T-helper 22 cell (primary cell): Measurements from ENCODE around the gene TMEM272.

Experiments
- DNase-seq: peaks from one replicate; pipeline ENCODE4 v3.0.0-alpha.2; 2020; ENCODE audit warnings: low read depth

TMEM272 gene

DNA sequence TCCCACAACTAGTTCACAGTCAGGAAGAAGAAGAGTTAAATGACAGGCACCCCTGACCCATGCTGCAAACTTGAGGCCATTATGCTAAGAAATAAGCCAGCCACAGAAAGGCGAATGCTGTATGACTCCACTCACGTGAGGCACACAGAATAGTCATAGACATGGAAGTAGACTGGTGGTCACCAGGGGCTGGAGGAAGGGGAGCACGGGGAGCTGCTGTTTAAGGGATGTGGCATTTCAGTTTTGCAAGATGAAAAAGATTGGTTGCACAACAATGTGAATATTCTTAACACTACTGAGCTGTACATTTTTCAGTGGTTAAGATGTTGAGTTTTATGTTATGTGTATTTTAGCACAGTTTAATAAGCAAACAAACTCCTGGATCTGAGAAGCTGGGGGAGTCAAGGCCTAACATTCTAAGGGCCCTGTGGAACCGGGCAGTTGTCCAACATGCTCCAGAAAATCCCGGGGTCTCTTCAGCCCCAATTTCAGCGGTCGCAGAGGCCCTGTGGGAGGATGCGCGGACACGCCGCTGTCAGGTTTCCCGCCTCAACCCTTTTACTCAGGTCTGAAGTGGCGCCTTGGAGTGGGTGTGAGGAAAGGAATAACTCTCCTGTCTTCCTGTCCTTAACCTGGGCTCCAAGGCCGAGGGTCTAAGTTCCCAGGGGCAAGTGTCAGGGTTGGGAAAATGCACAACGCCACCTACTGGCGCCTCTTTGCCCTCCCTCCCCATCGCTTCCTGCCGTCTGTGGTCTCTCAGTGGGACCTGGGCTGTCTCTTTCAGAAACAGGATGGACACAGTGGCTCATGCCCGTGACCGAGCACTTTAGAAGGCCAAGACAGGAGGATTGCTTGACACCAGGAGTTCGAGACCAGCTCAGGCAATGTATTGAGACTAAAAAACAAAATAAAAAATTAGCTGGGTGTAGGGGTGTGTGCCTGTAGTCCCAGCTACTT lies 4.4 kb upstream of the TMEM272 start:
- DNase-seq: no peak

DNA sequence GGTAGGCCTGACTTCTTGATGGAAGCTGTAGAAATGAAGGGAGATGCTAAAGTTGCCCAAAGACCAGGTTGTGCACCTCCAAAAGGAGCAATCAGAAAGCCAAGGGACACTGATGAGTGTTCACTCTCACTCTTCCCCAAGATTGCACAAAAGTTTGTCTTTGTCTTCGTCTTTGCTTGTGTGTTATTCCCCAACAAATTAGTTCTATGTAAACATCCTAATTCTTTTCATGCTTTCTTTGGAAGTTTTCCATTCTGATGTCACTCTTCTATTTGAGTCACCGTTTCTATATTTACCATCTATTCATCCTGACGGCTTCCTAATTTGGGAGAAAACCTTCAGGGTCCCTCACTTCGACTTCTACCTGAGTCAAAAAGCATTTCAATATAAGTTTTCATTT lies 3.7 kb upstream of the TMEM272 start:
- DNase-seq: no peak

DNA sequence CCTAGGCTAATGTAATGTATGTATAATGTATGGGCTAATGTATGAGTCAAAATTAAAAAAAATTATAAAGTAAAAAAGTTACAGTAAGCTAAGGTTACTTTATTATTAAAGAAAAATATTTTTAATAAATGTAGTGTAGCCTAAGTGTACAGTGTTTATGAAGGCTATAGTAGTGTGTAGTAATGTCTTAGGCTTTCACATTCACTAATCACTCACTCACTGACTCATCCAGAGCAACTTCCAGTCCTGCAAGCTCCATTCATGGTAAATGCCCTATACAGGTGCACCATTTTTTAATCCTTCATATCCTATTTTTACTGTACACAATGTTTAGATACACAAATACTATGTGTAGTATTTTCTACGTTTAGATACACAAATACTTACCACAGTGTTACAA lies 1.8 kb upstream of the TMEM272 start:
- DNase-seq: no peak

DNA sequence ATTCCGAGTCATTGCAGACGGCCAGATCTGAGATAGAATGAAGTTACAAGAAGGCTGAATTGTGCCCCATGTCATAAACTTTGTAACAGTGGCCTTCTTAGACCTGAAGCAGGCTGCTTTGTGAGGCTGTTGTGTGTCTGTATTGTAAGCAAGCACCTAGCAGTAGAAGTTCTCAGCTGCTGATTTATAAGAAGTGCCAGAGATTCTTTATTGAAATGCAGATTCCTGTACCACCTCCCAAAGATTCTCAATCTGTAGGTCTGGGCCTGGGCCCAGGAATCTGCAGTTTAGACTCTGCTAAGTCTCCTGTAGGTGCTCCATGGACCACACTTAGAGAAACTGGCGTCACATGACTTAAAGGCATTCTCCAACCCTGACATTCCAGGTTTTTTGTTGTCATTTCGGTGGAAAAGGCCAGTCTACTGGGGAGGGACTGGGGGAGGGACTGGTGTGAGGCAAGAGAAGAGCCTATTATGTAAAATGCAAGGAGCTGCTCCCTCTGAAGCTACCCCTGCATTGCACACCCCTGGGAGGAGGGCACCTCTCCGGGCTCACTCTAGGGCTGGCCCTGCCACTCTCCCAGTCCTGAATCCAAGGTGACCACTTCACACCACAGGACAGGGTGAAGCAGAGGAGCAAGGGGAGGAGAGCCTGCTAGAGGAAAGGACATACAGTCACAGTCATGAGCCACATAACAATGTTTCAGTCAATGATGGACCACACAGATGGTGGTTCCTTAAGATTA lies 769 bp upstream of the TMEM272 start:
- no peak for DNase-seq

DNA sequence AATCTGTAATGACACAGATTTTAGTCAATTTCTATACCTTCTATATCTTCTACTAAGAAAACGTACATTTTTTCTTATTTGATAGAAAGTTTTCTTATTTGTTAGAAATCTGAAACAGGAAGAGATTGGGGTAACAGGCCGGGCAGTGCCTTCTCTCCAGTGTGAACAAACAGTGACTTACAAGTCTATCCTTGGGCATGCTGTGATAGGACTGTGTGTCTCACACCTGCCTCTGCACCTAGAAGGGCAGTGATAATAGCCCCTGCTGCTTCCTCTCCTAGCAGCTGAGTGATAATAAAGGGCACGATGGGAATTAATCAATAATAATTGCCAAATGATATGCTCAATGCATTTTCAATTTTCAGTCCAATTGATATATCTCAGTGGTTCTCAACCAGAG lies 1.4 kb downstream of the TMEM272 start:
- no peak for DNase-seq

DNA sequence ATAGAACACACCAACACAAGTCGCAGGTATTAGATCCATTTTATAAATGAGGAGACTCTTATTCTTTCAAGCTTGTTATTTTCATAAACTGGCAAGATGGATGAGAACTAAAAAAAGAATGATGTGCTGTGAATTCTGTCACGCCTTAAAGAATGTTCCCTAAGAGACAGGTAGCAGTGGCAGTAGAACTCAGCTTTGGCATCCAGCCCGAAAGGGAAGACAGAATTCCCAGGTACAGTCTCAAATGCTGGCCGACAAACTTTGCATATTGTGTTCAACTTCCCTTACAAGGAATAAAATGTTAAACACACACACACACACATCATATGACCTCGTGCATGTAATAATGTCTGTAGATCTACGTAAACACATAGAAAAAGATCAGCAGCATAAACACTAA lies 3.2 kb downstream of the TMEM272 start:
- DNase-seq: no peak

DNA sequence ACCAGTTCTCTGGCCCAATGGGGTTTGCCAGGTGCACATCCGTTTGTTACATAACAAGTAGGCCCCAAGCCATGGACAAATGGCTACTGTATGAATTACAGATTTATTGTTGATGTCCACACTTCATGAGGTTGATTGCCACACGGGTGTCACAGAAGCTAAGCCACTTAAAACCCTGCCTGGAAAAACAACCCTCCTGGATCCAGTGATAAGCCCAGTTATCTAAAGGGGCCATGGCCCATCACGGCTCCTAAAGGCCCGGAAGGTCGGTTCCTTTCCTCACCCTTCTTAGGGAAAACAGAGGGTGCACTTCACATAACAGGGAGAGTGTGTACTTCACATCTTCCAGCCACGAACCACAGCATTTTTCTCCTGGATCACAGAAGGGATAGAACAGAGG lies 4.1 kb downstream of the TMEM272 start:
- no peak for DNase-seq

DNA sequence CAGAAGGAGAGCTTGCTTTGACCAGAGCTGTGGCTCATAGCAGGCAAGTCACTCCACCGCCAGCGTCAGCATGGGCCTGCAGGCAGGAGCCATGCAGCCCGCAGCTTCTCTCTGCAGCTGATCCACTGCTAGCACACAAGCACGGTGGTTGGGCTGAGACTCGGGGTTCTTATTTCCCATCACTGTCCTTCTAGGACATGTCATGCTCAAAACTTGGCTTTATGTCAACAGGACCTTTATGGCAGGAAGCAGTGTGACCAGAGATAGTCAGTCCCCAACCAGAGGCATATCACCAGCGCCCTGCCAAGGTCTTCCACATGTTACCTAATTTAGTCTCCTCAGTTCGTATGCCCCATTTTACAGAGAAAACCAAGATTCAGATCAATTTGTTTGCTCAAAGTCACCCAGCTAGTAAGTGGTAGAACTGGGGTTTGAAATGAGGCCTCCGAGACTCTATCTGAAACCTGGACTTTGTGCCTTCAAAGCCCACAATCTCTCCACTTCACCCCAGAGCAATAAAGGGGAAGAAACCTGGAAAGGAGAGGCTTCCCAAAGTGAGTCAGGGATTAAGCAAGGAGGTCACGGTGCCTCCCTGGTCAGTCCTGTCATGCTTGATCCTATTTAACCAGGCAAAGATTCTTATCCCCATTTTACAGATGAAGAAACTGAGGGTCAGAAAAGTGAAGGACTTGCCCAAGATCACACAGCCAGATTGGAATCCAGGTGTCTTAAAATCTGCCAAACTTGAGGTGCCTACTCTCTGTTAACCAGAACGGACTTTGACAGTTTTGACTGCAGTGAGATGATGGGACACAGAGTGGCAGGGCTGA lies 5.1 kb downstream of the TMEM272 start:
- no peak for DNase-seq

DNA sequence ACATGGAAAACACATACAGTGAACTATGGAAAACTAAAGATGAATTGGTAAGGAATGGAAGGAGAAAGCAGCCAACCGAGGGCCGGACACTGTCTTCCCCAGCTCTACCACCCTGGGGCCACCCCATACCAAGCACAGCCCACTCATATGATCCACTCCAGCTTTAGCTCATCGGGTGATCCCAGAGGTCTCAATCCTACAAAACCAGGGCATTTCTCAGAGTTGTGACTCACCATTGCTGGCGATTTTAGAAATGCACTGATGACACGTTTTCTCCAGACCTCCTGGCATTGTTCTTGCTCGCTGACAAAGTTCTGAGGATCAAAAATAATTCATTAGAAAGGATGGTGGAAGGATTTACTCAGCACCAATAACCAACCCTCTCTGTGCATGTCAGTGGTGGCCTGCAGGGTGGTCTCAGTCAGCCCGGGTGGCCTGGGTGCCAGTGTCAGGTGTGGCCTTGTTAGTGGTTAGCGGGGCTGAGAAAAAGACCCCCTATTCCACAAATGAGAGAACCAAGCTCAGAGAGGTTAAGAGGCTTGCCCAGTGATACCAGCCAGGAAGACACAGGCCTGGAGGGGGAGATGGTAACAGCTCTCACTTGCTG lies 6.6 kb downstream of the TMEM272 start:
- no peak for DNase-seq

DNA sequence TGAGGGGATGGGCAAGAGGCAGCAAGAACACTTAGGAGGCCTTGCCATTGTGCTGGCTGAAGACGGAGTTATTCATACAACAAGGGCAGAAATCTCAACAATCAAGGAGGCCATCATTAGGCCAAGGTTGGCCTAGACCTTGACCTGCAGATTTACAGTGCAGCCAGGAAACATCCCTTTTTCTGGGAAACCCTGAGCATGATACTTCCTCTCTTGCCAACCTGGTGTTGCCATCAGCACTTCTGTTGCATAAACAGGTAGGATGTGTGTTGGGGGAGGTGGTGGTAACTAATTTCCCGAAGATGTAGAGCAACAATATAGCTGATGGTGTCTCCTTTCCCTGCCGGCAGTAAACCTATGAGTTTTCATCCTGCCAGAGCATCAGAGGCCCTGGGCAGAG lies 8.0 kb downstream of the TMEM272 start:
- no peak for DNase-seq

DNA sequence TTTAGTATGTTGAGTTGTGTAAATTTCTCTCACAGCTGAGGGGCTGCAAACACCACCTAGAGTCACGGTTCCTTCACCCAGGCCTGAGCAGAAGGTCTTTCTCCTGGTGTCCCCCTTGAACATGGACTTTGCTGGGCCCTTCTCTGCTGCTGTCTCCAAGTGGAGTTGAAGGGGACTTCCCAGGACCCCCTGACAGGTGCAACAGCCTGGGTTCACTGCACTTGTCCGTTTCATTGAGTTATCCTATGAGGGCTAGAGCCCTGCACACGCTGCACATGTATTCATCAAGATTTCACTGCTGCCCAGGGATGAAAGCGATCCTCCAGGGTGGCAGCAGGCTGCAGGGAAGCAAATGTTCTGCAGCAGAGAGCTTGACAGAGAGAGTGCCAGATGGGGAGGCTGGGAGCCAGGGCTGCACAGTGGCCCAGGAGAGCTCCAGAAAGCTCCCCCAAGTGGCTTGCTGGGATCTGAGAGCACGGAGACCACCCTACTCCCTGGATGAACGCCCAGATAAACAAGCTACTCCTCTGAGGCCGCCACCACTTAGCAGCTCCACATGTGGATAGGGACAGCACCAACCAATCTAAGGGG lies 10.3 kb downstream of the TMEM272 start:
- no peak for DNase-seq

DNA sequence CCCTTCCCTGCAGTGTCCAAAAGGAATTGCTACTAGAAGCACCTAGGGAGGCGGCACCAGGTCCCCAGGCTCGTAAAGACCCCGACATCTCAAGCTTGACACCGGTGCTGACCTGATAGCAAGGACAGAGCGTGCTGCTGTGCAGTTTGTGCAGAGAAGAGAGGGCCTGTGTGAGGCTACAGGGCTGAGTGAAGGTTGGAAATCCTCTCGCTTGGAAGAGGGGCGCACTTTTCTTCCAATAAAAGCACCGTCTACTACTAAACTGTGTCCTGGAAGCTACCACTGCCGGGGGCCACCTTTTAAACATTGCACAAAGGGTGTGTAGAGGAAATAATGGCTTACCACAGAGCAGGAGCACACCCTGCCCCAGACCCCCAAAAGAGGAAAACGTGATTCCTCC lies 11.0 kb downstream of the TMEM272 start:
- no peak for DNase-seq

DNA sequence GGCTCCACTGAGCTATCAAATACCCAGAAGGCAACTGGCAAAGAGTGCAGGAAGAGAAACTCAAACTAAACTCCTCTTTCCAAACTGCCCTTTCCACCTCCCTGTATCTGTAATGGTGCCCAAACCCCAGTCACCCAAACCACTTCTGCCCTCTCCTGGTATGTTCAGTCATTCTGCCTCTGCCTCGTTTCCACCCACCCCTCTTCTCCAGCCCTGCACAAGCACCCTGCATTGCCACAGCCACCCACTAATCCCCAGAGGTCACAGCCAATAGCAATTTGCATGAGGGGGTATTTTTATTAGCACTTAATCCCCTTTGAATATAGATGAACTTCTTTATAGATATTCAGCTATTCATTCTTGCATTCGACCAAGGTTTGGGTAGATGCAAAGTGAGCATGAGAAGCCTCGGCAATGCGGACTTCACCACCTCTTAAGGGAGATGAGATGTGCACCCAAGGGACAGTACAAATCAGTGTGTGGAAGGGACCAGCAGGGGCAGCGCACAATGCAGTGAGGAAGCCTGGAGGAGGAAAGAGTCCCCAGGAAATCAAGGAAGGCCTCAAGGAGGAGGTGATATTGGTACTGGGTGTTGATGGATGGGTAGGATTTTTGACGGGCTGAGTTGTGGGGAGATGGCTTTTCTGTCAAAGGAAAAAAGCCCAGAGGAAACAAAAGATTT lies 12.4 kb downstream of the TMEM272 start:
- peak; percentile 36 for DNase-seq

DNA sequence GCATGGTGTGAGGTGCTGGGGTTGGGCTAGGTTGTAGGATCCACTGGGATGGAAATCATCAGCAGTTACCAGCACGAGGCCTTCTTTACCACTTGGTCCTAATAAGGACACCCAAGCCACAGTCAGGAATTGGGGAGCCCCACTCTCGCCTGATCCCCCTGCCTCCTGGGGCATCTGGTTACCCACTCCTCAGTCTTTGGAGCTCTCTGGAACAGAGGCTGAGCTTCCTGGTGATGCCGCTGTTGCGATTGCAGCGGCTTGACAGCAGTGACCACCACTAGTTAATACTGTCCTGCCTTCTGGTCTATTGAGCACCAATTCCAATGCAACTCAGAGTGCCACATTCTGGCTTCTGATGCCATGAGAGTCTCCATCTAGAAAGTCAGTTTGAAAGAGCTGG lies 13.5 kb downstream of the TMEM272 start:
- DNase-seq: no peak

DNA sequence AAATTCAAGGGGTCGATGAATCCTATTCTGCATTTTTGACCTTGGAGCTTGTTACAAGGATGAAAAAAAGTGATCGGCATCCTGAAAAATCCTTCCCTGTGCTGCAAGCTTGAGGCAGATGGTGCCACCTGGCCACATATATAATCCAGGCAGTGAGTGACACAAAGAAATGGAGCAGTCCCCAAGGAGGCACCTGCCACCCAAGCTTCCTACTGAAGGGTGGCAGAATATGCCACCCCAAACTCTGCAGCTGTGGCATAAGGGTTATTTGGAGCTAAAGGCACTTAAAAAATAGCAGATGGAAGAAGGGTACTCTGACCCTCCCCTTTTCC lies 15.4 kb downstream of the TMEM272 start:
- DNase-seq: no peak

DNA sequence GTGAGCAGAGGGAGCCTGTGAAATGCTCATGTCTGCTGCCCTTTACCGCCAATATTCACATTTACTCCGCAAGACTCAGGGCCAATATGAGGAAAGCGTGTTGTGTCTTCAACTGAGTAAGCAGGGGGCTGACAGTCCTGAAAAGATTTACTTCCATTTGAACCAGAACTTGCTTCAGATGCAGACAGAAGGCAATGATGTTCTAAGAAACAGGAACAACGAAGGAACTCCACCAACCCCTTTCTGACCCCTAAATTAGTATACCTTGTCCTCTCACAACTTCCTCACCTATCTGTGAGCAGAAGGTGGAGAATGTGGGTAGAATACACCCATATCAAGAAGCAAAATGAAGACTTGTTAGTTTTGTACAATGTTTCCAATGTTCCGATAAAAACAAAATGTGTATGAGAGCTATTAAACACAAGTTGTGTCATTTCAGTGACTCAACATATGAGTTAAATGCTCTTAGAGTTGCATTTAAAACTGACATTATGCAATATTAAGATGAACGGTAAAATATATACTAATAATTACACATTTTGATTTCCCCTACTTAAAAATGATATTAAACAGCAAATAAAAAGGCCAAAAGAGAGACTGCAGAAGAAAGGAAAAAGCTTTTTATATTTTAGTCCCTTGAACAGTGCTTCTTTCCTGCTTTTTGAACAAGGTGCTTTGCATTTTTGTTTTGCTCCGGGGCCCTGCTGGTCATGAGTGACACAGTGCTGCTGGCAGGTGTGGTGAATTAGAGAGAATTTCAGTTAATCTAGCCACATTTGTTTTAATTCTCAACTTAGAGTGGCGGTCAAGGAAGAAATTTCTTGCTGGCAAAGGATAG lies 16.0 kb downstream of the TMEM272 start:
- no peak for DNase-seq

DNA sequence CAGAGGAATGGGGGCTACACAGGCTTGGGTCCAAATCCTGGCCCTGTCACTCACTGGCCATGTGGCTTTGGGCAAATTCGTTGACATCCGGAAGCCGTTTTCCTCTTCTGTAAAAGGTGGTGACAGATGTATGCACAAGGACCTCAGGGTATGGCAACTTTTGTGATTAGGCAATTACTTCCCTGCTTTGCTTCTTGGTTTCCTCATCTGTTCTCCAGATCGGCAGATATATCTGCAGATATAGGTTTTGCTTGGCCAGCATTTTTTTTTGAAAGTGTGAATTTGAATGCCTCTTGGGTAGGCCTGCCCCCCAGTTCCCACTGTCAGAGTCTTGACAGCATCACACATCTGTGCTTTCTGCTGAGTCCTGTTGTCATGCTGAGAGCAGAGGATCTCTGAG lies 17.7 kb downstream of the TMEM272 start:
- DNase-seq: no peak

DNA sequence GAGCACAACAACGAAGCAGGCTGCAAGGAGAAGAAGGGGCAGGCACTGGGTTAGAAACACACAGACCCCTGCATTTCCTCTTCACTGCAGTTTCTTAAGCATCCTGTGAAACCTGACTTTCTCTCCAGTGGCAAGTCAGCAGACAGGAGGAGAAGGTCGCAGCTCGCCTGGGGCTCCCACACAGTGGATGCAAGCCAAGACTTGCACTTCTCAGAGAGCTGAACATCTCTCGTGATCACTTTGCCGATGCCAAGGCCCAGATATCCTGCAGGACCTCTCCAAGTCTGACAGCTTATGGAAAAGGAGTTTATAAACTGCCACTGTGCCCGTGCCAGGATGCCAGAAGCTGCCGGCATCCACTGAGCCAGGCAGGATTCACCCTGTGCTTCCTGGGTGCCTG lies 18.4 kb downstream of the TMEM272 start:
- DNase-seq: no peak

DNA sequence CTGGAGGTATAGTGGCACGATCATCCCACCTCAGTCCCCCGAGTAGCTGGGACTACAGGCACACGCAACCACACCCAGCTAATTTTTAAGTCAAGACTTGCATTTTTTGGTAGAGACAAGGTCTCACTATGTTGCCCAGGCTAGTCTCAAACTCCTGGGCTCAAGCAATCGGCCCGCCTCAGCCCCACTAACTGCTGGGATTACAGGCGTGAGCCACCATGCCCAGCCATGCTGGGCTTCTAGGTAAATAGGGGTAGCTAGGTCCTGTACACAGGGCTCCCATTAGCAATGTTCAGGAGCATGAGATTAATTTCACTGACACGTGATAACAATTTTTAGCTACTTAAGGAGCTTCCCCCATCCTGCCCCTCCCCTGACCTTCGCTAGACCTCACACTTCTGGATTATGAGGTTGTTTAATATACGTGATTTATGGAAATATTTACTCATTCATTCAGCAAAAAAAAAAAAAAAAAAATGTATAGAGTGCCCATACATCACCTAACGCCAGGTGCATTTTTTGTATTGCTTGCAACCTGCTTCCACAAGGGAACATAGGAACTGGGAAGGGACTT lies 19.2 kb downstream of the TMEM272 start:
- no peak for DNase-seq

DNA sequence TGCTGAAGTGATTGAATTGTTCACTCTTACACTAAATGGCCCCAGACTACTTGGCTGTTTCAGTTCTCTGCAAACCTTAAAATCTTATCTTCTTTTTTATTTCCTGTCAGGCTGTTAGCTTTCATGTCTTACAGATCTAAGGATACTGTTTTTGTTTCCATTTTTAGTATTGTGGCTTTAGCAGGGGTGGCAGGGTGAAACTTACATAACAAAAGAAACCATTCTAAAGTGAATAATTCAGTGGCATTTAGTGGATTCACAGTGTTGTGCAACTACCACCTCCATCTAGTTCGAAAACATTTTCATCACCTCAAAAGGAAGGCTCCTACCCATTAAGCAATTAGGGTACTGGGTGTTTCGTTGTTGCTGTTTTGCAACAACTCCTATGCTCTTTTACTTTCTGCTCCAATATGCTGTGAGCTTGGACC lies 19.8 kb downstream of the TMEM272 start:
- no peak for DNase-seq
